Activated CD8-positive, alpha-beta memory T cell treated with anti-CD3 and anti-CD28 coated beads for 4 hours (primary cell): ENCODE measurements around the gene CCDC92B.

Source experiments
- DNase-seq, 2 donors: peaks; one replicate each; pipeline ENCODE4 v3.0.0-alpha.2; 2020; ENCODE audit warnings: low read depth in 2 of 2

The CCDC92B gene

GRCh38 chr17:2778489-2778888, 29.0 kb upstream of the CCDC92B start:
- DNase-seq = no peak

- no peak for DNase-seq
Observed at GRCh38 chr17:2777242-2777867, 27.9 kb upstream of the CCDC92B start.

- DNase-seq = no peak
Observed at GRCh38 chr17:2776589-2777241, 27.3 kb upstream of the CCDC92B start.

GRCh38 chr17:2775206-2775605, 25.8 kb upstream of the CCDC92B start:
- DNase-seq = no peak

- no peak for DNase-seq
Observed at GRCh38 chr17:2770129-2770528, 20.7 kb upstream of the CCDC92B start.

GRCh38 chr17:2758870-2759269, 9.4 kb upstream of the CCDC92B start:
- DNase-seq = no peak

GRCh38 chr17:2755891-2756724, 6.7 kb upstream of the CCDC92B start:
- no peak for DNase-seq

- DNase-seq = no peak
Observed at GRCh38 chr17:2751491-2751890, 2.0 kb upstream of the CCDC92B start.

GRCh38 chr17:2750721-2751120, 1.3 kb upstream of the CCDC92B start:
- DNase-seq = no peak

- peak; percentile 26 to 27 for DNase-seq
Observed at GRCh38 chr17:2749784-2750181, 331 bp upstream of the CCDC92B start.

- DNase-seq = no peak
Observed at GRCh38 chr17:2745317-2746037, 4.0 kb downstream of the CCDC92B start.

GRCh38 chr17:2737693-2738092, 11.8 kb downstream of the CCDC92B start:
- DNase-seq = no peak

GRCh38 chr17:2736956-2737355, 12.5 kb downstream of the CCDC92B start:
- DNase-seq = no peak

GRCh38 chr17:2735896-2736295, 13.6 kb downstream of the CCDC92B start:
- no peak for DNase-seq

- no peak for DNase-seq
Observed at GRCh38 chr17:2734939-2735338, 14.5 kb downstream of the CCDC92B start.

- DNase-seq = no peak
Observed at GRCh38 chr17:2731807-2732206, 17.6 kb downstream of the CCDC92B start.

GRCh38 chr17:2730764-2731353, 18.6 kb downstream of the CCDC92B start:
- no peak for DNase-seq

- DNase-seq = no peak
Observed at GRCh38 chr17:2724784-2725164, 24.7 kb downstream of the CCDC92B start.

- no peak for DNase-seq
Observed at GRCh38 chr17:2723997-2724783, 25.3 kb downstream of the CCDC92B start.

- DNase-seq = no peak
Observed at GRCh38 chr17:2723505-2723996, 25.9 kb downstream of the CCDC92B start.

- no peak for DNase-seq
Observed at GRCh38 chr17:2722611-2723010, 26.8 kb downstream of the CCDC92B start.
